ENCODE measurements around the gene EEFSEC.

- TF ChIP-seq CTCF (IDR thresholded peaks at IDR 0.05) (no peak), POLR2AphosphoS5 (IDR thresholded peaks at IDR 0.05; ENCODE audit: low read depth, low read length) (no peak), REST (IDR thresholded peaks at IDR 0.05; ENCODE audit: insufficient read depth in 1 of 2, low read depth in 2 of 2, low read length in 1 of 2) (no peak), SIN3A (IDR thresholded peaks at IDR 0.05; ENCODE audit: borderline replicate concordance, insufficient read depth, low read depth, low read length) (no peak)
Measured at GRCh38 chr3:128160661-128161060, 7.4 kb downstream of the EEFSEC start.

All from Panc1 (cell line).